GM12878 (cell line): ENCODE data around the gene BUB1B. TPM values are rescaled to one million over a fixed set of nuclear protein-coding genes. Genes with fewer than 3 reads are reported as not detected.
A peak's percentile ranks its signal among the peaks of the same experiment; 100 is the strongest.

ENCODE experiments used
- ATF7 ChIP-seq: fragments of 450-650 bp; IDR thresholded peaks from 2 replicates; pipeline ENCODE4 v1.6.1; 2016; ENCODE audit warnings: low read depth, mild to moderate bottlenecking
- CBX3 ChIP-seq: fragments of 200-600 bp; sonication (generic); IDR thresholded peaks from 2 replicates; pipeline ENCODE4 v1.6.1; 2016; ENCODE audit warnings: low read depth, borderline replicate concordance
- GABPA ChIP-seq: IDR thresholded peaks from 2 replicates; pipeline ENCODE4 v1.6.1; 2014; ENCODE audit warnings: antibody characterized with exemption, low read depth, mild to moderate bottlenecking, inconsistent platforms
- HDAC2 ChIP-seq: fragments of 200-600 bp; sonication (generic); IDR thresholded peaks from 2 replicates; pipeline ENCODE4 v1.6.1; 2017
- MXI1 ChIP-seq: fragments of 150-350 bp; IDR thresholded peaks from 2 replicates; pipeline ENCODE4 v1.6.1; 2011; ENCODE audit warnings: low read depth, mild to moderate bottlenecking, inconsistent platforms, low read length, improper control_type of control experiment
- NFXL1 ChIP-seq: fragments of 450-650 bp; IDR thresholded peaks from 2 replicates; pipeline ENCODE4 v1.6.1; 2017; ENCODE audit warnings: antibody characterized with exemption, mild to moderate bottlenecking, borderline replicate concordance
- NR2F1 ChIP-seq: fragments of 450-650 bp; conservative IDR thresholded peaks from 2 replicates; pipeline ENCODE4 v1.6.1; 2017; ENCODE audit warnings: mild to moderate bottlenecking
- NRF1 ChIP-seq: conservative IDR thresholded peaks from 2 replicates; pipeline ENCODE4 v1.6.1; 2011; ENCODE audit warnings: mild to moderate bottlenecking, low read depth, low read length, improper control_type of control experiment
- PAX8 ChIP-seq: fragments of 450-650 bp; IDR thresholded peaks from 2 replicates; pipeline ENCODE4 v1.6.1; 2017; ENCODE audit warnings: mild to moderate bottlenecking, moderate library complexity
- POU2F2 ChIP-seq: IDR thresholded peaks from 3 replicates; pipeline ENCODE4 v1.6.1; 2011; ENCODE audit warnings: low read depth, mild to moderate bottlenecking, low read length, borderline replicate concordance
- RB1 ChIP-seq: fragments of 450-650 bp; formaldehyde crosslinking; IDR thresholded peaks from 2 replicates; pipeline ENCODE4 v1.6.1; 2017; ENCODE audit warnings: mild to moderate bottlenecking, borderline replicate concordance
- SMAD1 ChIP-seq: fragments of 450-650 bp; IDR thresholded peaks from 2 replicates; pipeline ENCODE4 v1.6.1; 2018; ENCODE audit warnings: mild to moderate bottlenecking, low read depth; ENCODE audit not compliant: partially characterized antibody
- ZBED1 ChIP-seq: IDR thresholded peaks from 2 replicates; pipeline ENCODE4 v1.6.1; 2016; ENCODE audit warnings: borderline replicate concordance
- polyA plus RNA-seq, 11 experiments: library from polyadenylated mRNA; depleted of rRNA in 4 of 11; unstranded in 6 of 11; stranded (reverse) in 5 of 11; fragments of >200 nt; fragmentation: Nextera tagmentation in 4 of 11; fragmentation: Illumina TruSeq in 1 of 11; extraction: Ambion mirVana in 4 of 11; extraction: Trizol in 1 of 11; gene quantifications; 1 replicate in 1 of 11; 2 replicates in 10 of 11; pipeline versions ENCODE4 v1.2.1 to v1.2.3, GENCODE V29; 2011 to 2016; ENCODE audit warnings: inconsistent platforms in 2 of 11, missing spikeins in 2 of 11, low read depth in 1 of 11
- total RNA-seq, 4 experiments: library from RNA; depleted of rRNA in 3 of 4; stranded (reverse); fragments of >200 nt in 3 of 4; fragmentation: Illumina TruSeq in 1 of 4; extraction: Trizol in 1 of 4; gene quantifications; 2 replicates each; pipeline versions ENCODE4 v1.2.1 to v1.2.3, GENCODE V29; 2013 to 2021
- TF ChIP-seq, protein P1 (sequence below): fragments of 450-650 bp; formaldehyde crosslinking; IDR thresholded peaks from 2 replicates; pipeline ENCODE4 v1.4.0; 2022; ENCODE audit warnings: mild to moderate bottlenecking, moderate library complexity
- TF ChIP-seq, protein P2 (sequence below): fragments of 450-650 bp; IDR thresholded peaks from 2 replicates; pipeline ENCODE4 v1.6.1; 2016; ENCODE audit warnings: mild to moderate bottlenecking, moderate library complexity, borderline replicate concordance

The BUB1B gene
- total and polyA plus RNA-seq, 10 of the 15 experiments (the other 5 are each of a cell fraction or from before 2014, with no cell fraction given), result 29.1 to 98.6 (median 77.3) TPM

DNA sequence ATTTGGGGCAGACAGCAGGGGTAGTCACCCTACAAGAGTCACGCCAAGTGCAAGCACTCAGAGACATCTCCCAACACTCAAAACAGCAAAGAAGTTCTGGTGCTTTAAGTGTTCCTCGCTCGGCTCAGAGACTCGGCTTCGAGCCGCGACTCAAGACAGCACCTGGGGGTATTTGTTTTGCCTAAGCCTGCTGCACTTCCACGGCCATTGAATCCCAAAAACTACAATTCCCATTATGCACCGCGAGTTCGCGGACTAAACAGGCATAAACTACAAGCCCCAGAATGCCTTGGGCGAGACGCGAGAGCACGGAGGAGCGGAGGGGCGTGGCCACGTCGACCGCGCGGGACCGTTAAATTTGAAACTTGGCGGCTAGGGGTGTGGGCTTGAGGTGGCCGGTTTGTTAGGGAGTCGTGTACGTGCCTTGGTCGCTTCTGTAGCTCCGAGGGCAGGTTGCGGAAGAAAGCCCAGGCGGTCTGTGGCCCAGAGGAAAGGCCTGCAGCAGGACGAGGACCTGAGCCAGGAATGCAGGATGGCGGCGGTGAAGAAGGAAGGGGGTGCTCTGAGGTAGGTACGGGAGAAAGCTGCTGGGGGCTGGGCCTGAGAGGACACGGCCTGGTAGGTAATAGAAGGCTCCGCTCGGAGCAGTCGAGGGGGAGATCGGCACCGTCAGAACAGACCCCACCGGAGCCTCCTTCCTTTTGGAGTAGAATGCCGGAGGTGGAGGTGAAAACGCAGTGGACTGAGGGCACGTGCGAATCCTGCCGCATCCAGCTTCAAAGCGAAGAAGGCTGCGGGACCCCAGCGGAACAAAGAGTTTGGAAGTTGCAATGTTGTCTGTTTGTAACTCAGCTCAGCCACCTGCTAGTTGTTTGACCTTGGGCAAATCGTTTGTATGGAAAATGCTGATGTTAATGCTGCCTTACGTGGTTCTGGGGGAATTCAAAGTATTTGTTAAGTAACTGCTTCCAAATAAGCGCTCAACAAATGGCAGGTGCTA lies at the start of gene BUB1B (continued):
- TF ChIP-seq, protein P1, sequence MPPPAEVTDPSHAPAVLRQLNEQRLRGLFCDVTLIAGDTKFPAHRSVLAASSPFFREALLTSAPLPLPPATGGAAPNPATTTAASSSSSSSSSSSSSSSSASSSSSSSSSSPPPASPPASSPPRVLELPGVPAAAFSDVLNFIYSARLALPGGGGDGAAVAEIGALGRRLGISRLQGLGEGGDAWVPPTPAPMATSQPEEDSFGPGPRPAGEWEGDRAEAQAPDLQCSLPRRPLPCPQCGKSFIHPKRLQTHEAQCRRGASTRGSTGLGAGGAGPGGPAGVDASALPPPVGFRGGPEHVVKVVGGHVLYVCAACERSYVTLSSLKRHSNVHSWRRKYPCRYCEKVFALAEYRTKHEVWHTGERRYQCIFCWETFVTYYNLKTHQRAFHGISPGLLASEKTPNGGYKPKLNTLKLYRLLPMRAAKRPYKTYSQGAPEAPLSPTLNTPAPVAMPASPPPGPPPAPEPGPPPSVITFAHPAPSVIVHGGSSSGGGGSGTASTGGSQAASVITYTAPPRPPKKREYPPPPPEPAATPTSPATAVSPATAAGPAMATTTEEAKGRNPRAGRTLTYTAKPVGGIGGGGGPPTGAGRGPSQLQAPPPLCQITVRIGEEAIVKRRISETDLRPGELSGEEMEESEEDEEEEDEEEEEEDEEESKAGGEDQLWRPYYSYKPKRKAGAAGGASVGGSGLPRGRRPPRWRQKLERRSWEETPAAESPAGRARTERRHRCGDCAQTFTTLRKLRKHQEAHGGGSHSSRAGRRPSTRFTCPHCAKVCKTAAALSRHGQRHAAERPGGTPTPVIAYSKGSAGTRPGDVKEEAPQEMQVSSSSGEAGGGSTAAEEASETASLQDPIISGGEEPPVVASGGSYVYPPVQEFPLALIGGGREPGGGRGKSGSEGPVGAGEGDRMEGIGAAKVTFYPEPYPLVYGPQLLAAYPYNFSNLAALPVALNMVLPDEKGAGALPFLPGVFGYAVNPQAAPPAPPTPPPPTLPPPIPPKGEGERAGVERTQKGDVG (CRISPR knock-in tag), result no peak
- 0 out of 3 replicates have a peak, but pooled peaks have one; percentile 66 for TF ChIP-seq POU2F2
- TF ChIP-seq NRF1, result no peak
- TF ChIP-seq NFXL1, result no peak
- no peak for TF ChIP-seq PAX8
- TF ChIP-seq HDAC2, result no peak
- TF ChIP-seq ATF7, result no peak
- peak; percentile 99 for TF ChIP-seq MXI1
- 0 out of 2 replicates have a peak, but pooled peaks have one; percentile 25 for TF ChIP-seq GABPA
- no peak for TF ChIP-seq NR2F1
- TF ChIP-seq, protein P2, sequence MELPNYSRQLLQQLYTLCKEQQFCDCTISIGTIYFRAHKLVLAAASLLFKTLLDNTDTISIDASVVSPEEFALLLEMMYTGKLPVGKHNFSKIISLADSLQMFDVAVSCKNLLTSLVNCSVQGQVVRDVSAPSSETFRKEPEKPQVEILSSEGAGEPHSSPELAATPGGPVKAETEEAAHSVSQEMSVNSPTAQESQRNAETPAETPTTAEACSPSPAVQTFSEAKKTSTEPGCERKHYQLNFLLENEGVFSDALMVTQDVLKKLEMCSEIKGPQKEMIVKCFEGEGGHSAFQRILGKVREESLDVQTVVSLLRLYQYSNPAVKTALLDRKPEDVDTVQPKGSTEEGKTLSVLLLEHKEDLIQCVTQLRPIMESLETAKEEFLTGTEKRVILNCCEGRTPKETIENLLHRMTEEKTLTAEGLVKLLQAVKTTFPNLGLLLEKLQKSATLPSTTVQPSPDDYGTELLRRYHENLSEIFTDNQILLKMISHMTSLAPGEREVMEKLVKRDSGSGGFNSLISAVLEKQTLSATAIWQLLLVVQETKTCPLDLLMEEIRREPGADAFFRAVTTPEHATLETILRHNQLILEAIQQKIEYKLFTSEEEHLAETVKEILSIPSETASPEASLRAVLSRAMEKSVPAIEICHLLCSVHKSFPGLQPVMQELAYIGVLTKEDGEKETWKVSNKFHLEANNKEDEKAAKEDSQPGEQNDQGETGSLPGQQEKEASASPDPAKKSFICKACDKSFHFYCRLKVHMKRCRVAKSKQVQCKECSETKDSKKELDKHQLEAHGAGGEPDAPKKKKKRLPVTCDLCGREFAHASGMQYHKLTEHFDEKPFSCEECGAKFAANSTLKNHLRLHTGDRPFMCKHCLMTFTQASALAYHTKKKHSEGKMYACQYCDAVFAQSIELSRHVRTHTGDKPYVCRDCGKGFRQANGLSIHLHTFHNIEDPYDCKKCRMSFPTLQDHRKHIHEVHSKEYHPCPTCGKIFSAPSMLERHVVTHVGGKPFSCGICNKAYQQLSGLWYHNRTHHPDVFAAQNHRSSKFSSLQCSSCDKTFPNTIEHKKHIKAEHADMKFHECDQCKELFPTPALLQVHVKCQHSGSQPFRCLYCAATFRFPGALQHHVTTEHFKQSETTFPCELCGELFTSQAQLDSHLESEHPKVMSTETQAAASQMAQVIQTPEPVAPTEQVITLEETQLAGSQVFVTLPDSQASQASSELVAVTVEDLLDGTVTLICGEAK, result no peak; the same call in 1 of the 2 replicates
- no peak for TF ChIP-seq ZBED1
- peak; percentile 71; the same call in 1 of the 2 replicates for TF ChIP-seq RB1
- TF ChIP-seq CBX3, result no peak
- TF ChIP-seq SMAD1, result no peak
